ENCODE measurements around the gene HSP90B1. TPM values are rescaled to one million over a fixed set of nuclear protein-coding genes. Genes with fewer than 3 reads are reported as not detected.

The HSP90B1 gene
- total RNA-seq, 1 experiment from 2014 or later: 534 TPM

- intact Hi-C loops (cut with micrococcal nuclease; ENCODE audit: unreplicated experiment): no loop called here
- no peak overlapping the region for H3K27ac ChIP-seq
- H3K4me3 ChIP-seq: no peak overlapping the region
- ChIA-PET CTCF (no interaction called here), POLR2A (ENCODE audit: unreplicated experiment) (no interaction called here)
- H3K36me3 ChIP-seq (ENCODE audit: low read depth): no peaks in the 10 kb centered on the region
- TF ChIP-seq CTCF (conservative IDR thresholded peaks at IDR 0.05) (no peak), EZH2 (IDR thresholded peaks at IDR 0.05; ENCODE audit: low read depth) (no peak)
- no peak for DNase-seq
- BruUV-seq (replicated peaks): no TSS peak
- no peaks in the 10 kb centered on the region for H3K9me3 ChIP-seq (ENCODE audit: insufficient read depth, low read depth)
- H4K20me1 ChIP-seq (ENCODE audit: insufficient read depth): no peaks in the 10 kb centered on the region
- peaks cover 4% of the 10 kb centered on the region for H3K4me1 ChIP-seq (replicated peaks; ENCODE audit: insufficient read depth)
- H3K79me2 ChIP-seq (ENCODE audit: low read depth): no peaks in the 10 kb centered on the region
- no peaks in the 10 kb centered on the region for H3F3A ChIP-seq (ENCODE audit: insufficient read depth, low read depth)
- no peaks in the 10 kb centered on the region for H3K9me2 ChIP-seq (ENCODE audit: insufficient read depth)
- no peak overlapping the region for H3K4me2 ChIP-seq
- peaks cover 10% of the 10 kb centered on the region; the same call in 1 of the 2 replicates for H3K27me3 ChIP-seq (ENCODE audit: insufficient read depth, low read depth)
- no peak overlapping the region for H2AFZ ChIP-seq
Observed at GRCh38 chr12:103903993-103904392, 26.2 kb upstream of the HSP90B1 start.

GRCh38 chr12:103905730-103906349 is 24.4 kb upstream of the HSP90B1 start:
- BruUV-seq (replicated peaks): no TSS peak
- no peaks in the 10 kb centered on the region for H3K36me3 ChIP-seq (ENCODE audit: low read depth)
- H3K79me2 ChIP-seq (ENCODE audit: low read depth): no peaks in the 10 kb centered on the region
- H3K27me3 ChIP-seq (ENCODE audit: insufficient read depth, low read depth): peaks cover 10% of the 10 kb centered on the region; the same call in 1 of the 2 replicates
- H3K9me3 ChIP-seq (ENCODE audit: insufficient read depth, low read depth): no peaks in the 10 kb centered on the region
- H3K27ac ChIP-seq: no peak overlapping the region
- peaks cover 4% of the 10 kb centered on the region for H3K4me1 ChIP-seq (replicated peaks; ENCODE audit: insufficient read depth)
- no peaks in the 10 kb centered on the region for H3K9me2 ChIP-seq (ENCODE audit: insufficient read depth)
- H4K20me1 ChIP-seq (ENCODE audit: insufficient read depth): no peaks in the 10 kb centered on the region
- intact Hi-C loops (cut with micrococcal nuclease; ENCODE audit: unreplicated experiment): no loop called here
- H2AFZ ChIP-seq: no peak overlapping the region
- TF ChIP-seq CTCF (conservative IDR thresholded peaks at IDR 0.05) (no peak), EZH2 (IDR thresholded peaks at IDR 0.05; ENCODE audit: low read depth) (no peak)
- ChIA-PET POLR2A (ENCODE audit: unreplicated experiment) (no interaction called here), CTCF (interaction anchor here (0.9 kb wide), 1 partner anchor 118 kb away, joined by 4 read pairs; no protein-coding TSS in a partner anchor)
- no peak overlapping the region for H3K4me3 ChIP-seq
- no peak for DNase-seq
- no peaks in the 10 kb centered on the region for H3F3A ChIP-seq (ENCODE audit: insufficient read depth, low read depth)
- H3K4me2 ChIP-seq: no peak overlapping the region

- Histone ChIP-seq H3F3A (ENCODE audit: insufficient read depth, low read depth) (no peaks in the 10 kb centered on the region), H3K79me2 (ENCODE audit: low read depth) (no peaks in the 10 kb centered on the region), H3K36me3 (ENCODE audit: low read depth) (no peaks in the 10 kb centered on the region), H2AFZ (no peak overlapping the region), H3K9me2 (ENCODE audit: insufficient read depth) (no peaks in the 10 kb centered on the region), H3K27ac (no peak overlapping the region), H4K20me1 (ENCODE audit: insufficient read depth) (no peaks in the 10 kb centered on the region), H3K4me2 (no peak overlapping the region), H3K4me1 (replicated peaks; ENCODE audit: insufficient read depth) (peaks cover 4% of the 10 kb centered on the region), H3K4me3 (no peak overlapping the region), H3K27me3 (ENCODE audit: insufficient read depth, low read depth) (peaks cover 10% of the 10 kb centered on the region; the same call in 1 of the 2 replicates), H3K9me3 (ENCODE audit: insufficient read depth, low read depth) (no peaks in the 10 kb centered on the region)
- no TSS peak for BruUV-seq (replicated peaks)
- no peak for DNase-seq
- CTCF ChIA-PET: no interaction called here
- intact Hi-C loops (cut with micrococcal nuclease; ENCODE audit: unreplicated experiment): no loop called here
- TF ChIP-seq CTCF (conservative IDR thresholded peaks at IDR 0.05) (no peak), EZH2 (IDR thresholded peaks at IDR 0.05; ENCODE audit: low read depth) (no peak)
- POLR2A ChIA-PET (ENCODE audit: unreplicated experiment): interaction anchor here (0.6 kb wide), 1 partner anchor 120 kb away, joined by 8 read pairs; no protein-coding TSS in a partner anchor
Observed at GRCh38 chr12:103908246-103908541, 22.0 kb upstream of the HSP90B1 start.
